ENCODE data around the gene RBM8A. TPM values are rescaled to one million over a fixed set of nuclear protein-coding genes. Genes with fewer than 3 reads are reported as not detected.

The RBM8A gene
- total RNA-seq, 1 experiment from 2014 or later: 261 TPM

DNA sequence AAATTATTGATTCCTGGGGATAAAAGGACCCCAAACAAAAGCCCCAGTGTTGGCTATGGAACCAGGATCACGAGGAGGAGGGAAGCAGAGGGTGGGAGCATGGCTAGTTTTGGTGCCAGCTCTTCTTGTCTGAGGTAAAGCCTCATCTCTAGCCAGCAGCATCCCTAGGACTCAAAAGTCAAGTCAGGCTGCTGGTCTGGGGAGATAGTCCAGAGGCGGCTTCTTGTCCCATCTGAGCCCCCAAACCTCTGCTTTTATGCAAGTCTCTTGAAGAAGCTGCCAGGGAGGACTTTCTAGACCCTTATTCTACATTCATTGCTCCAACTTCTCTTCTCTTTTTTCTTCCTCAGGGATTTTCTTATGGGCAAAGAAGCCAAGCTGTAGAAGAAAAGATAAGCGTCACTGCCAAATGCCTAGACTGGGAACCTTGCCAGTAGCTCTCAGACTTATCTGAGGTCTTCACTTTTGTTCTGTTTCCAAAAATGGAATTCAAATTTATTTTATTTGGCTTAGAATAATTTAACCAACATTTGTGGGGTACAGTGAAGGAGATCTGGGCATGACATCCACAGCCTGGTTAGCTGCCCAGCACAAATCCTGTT is 34.7 kb downstream of the RBM8A start:
- in situ Hi-C loops (cut with HindIII; ENCODE audit: low pct_unique_long_range_greater_than_20kb, low sequenced_read_pairs): no loop called here
- DNase-seq (ENCODE audit: low read depth, low spot score): no peak

DNA sequence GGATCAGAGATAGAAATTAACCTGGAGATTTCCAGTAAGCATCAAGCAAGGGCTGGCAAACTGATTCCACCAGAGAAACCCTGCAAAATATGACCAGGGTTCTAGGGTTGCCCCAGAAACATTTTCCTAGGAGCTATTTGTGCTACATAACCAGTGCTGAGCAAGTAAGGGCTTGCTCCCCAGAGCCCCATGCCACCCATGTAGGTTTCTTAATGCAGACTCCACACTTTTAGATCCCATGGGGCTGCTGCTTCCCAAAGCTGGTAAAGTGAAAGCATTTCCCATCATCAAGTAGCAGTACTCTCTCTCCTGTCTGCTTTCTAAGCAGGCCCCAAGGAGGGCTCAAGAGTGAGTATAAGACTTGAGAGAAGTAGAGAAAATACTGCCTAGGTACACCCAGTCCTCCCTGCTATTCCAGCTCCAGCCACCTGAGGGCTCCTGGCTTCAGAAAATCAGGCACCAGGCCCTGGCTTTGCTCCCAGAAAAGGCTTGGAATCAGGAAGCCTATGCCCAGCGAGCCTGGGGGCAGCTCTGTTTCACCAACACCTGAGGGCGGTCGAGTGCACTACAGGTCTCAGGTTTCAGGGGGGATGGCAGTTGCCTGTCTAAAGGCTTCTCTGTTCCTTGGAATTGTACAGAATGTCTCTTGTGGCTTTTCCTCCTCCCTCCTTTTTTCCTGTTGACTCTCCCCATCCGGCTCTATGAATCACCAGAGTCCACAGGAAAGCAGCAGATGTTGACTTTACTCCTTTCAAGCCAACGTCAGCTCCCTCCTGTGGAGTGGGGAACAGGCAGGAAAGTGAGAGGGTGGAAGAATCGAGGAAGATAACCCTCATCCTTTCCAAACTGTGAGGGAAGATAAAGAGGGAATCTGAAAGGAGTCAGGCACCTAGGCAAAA is 35.4 kb downstream of the RBM8A start:
- DNase-seq (ENCODE audit: low read depth, low spot score): peak; percentile 100
- in situ Hi-C loops (cut with HindIII; ENCODE audit: low pct_unique_long_range_greater_than_20kb, low sequenced_read_pairs): no loop called here

DNA sequence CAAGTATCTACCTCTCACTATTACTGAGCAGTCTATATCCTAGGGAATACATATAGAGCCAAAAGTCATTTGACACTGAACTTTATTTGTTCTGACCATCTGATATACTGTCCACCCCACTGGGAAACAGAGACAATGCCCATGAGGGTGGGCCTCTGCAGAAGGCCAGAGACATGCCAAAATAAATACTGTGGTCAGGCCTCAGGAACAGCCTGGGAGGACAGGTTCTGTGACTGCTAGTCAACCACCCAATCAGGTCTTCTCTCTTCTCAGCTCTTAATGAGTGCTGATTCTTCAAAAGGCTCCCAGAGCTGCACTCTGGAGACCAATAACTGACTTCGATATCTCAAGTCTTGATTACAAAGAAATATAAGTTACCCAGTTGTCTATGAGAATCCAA is 36.1 kb downstream of the RBM8A start:
- in situ Hi-C loops (cut with HindIII; ENCODE audit: low pct_unique_long_range_greater_than_20kb, low sequenced_read_pairs): no loop called here
- DNase-seq (ENCODE audit: low read depth, low spot score): peak; percentile 28

DNA sequence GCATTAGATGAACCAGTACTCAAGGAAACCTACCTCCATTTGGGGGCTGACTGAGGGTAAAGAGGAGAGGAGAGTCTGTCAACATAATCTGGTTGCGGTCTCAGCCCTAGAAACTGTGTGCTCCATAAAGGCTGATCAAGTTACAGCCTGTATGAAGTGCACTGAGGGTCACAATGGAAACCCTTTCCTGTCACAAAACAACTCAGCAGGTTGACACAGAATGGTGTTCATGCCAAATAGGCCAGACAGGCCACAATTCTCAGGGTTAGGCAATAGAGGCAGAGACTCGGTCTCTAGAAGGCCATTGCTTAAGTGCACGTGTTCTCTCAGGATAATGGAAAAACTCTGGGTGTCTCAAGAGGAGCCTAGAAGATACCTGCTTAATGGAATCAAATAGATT is 37.6 kb downstream of the RBM8A start:
- no peak for DNase-seq (ENCODE audit: low read depth, low spot score)
- in situ Hi-C loops (cut with HindIII; ENCODE audit: low pct_unique_long_range_greater_than_20kb, low sequenced_read_pairs): no loop called here

DNA sequence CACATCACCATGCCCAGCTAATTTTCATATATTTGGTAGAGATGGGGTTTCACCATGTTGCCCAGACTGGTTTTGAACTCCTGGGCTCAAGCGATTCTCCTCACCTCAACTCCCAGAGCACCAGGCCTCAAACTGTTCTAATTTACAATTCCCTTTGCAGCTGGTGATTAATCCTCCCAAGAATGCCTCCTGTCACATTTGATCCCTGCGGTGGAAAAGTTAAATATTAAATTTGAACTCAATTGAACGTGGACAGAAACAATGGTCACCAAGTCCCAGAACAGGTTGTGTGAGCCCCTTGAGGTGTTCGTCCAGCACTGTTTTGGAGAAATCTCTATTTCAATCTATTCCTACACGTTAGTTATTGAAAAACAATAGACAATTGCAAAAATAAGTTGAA is 39.7 kb downstream of the RBM8A start:
- in situ Hi-C loops (cut with HindIII; ENCODE audit: low pct_unique_long_range_greater_than_20kb, low sequenced_read_pairs): no loop called here
- DNase-seq (ENCODE audit: low read depth, low spot score): no peak

DNA sequence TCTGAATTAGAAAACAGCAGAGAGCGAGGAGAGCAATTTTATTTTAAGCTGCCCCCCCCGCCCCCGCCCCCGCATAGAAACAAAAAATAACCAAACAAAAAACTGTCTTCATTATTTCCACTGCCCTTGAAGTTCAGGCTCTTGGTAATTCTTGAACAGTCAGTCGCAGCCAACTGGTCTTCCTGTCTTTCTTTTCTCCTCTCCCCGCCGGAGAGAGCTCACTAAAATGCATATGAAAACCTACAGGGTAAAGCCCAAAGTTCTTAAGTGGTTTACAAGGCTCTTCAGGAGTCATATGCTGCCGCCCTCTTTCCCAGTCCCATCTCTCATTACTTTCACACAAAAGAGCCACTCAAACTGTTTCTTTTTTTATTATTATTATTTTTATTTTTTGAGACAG is 40.5 kb downstream of the RBM8A start:
- in situ Hi-C loops (cut with HindIII; ENCODE audit: low pct_unique_long_range_greater_than_20kb, low sequenced_read_pairs): no loop called here
- no peak for DNase-seq (ENCODE audit: low read depth, low spot score)

DNA sequence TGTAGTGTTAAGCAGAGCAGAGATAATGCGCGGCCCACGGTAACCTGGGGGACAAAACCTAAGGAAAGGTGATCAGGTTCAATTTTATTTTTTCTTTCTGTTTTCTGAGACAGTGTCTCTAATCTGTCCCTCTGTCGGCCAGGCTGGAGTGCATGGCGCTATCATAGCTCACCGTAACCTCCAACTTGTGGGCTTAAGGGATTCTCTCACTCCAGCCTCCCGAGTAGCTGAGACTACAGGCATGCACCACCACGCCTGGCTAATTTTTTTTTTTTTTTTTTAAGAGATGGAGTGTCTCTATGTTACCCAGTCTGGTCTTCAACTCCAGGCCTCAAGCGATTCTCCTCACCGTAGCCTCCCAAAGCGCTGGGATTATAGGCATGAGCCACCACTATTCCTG is 40.9 kb downstream of the RBM8A start:
- in situ Hi-C loops (cut with HindIII; ENCODE audit: low pct_unique_long_range_greater_than_20kb, low sequenced_read_pairs): no loop called here

DNA sequence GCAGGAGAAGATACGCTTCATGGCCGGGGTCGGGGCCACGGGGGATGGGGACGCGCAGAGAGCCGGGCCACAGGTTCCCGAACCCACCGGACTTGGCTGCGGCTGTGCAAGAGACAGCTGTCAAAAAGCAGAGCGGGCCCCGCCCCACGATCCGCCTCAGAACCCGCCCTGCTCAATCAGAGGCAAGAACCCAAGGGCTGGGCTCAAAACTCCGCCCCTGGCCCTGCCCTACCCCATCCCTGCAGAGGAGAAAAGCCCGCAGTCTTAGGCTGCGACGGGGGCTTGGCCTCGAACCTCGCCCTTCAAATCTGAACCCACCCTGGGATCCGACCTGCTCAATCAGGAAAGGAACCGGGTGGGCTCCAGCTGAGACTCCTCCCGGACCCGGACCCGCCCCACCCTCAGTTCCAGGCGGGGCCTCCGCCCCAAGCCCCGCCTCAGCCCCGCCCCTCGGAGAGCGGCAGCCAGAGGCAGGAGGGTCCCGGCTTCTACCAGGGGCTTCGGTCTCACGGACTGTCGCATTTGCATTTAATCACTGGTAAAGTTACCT is 41.5 kb downstream of the RBM8A start, which contains the start of gene ANKRD35:
Gene ANKRD35 (minus strand): TSS at position 129 of the 550 bp plus-strand sequence. CDS start 108 bp downstream, at position 21.
- in situ Hi-C loops (cut with HindIII; ENCODE audit: low pct_unique_long_range_greater_than_20kb, low sequenced_read_pairs): no loop called here

More for the DNA sequence above, 40.9 kb downstream of the RBM8A start:
- DNase-seq (ENCODE audit: low read depth, low spot score): no peak

DNA sequence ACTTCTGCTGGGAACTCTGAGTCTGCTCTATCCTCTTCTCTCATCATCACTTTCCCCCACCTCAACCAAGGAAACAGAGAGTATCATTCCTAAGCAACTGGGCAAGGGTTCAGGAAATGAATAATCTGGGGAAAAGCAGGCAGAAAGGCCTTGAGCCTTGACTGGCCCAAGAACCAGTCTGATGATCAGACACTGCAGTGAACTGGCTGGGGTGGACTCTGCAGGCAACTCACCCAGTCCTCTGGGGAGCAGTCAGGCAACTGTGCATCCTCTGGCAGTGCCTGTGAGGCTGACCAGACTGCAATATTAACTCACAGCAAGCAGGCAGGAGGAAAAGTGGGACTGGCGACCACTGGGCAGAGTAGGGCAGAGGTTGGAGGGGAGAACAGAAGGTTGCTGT is 42.6 kb downstream of the RBM8A start:
- in situ Hi-C loops (cut with HindIII; ENCODE audit: low pct_unique_long_range_greater_than_20kb, low sequenced_read_pairs): no loop called here
- DNase-seq (ENCODE audit: low read depth, low spot score): no peak

More for the DNA sequence above, 41.5 kb downstream of the RBM8A start, which contains the start of gene ANKRD35:
- DNase-seq (ENCODE audit: low read depth, low spot score): peak; percentile 86

DNA sequence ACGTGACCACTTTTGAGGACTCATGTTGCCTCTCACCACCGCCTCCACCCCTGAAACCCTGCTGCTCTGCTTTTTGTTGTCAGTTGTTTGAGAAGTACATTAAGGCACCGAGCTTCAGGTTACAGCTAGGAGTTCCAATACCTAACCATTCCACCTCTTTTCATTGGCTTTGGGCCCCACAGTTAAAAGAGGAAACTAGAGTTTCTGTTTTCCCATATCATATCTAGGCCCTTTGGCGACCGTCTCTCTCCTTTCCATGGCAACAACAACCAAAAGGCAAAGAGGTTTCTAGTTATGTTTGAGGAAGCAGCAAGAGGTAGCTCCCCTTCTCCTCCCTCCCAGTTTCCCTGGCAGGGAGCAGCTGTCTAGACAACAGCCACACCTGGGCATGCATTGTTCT is 47.5 kb downstream of the RBM8A start:
- no peak for DNase-seq (ENCODE audit: low read depth, low spot score)
- in situ Hi-C loops (cut with HindIII; ENCODE audit: low pct_unique_long_range_greater_than_20kb, low sequenced_read_pairs): no loop called here

DNA sequence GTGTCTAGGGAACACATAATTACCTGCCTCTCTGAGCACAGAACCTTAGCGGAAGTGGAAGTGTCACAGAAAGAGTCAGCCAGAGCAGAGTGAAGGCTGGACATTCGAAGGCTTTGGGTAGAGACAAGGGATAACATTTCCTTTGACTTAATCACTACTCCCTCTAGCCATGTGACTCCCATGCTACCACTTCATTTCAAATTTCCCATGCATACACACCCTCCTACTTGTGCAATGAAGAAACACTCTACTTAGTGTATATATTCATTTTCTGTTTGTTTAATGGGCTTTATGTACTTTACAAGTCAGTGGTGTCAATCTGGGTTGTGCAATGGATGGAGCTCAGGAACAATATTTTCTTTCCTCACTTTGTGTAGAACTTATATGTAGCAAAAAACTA is 48.6 kb downstream of the RBM8A start:
- no peak for DNase-seq (ENCODE audit: low read depth, low spot score)
- in situ Hi-C loops (cut with HindIII; ENCODE audit: low pct_unique_long_range_greater_than_20kb, low sequenced_read_pairs): no loop called here

DNA sequence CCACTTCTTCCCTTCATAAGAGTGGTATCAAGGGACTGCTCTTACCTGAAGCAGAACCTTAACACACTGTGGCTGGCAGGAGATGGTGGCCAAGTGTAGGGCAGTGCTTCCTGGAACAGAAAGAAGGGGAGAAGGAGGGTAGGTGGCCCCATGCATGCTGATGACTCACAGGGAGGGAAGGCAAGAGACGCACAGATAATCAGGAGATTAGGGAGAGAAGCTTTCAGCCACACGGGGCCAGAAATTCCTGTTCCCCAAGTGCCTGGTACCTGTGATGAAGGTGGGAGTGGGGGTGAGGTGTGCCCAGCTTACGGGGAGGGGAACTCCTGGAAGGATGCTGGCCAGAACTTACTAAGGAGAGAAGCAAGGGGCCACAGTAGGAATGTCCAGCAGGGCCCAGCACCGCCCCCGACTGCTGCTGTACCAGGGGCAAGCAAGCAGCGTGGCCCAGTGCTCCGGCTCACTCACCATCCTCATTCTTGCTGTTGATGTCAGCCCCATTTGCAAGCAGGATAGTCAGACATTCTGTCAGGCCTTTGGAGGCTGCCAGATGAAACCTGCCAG is 49.3 kb downstream of the RBM8A start:
- in situ Hi-C loops (cut with HindIII; ENCODE audit: low pct_unique_long_range_greater_than_20kb, low sequenced_read_pairs): no loop called here
- no peak for DNase-seq (ENCODE audit: low read depth, low spot score)

DNA sequence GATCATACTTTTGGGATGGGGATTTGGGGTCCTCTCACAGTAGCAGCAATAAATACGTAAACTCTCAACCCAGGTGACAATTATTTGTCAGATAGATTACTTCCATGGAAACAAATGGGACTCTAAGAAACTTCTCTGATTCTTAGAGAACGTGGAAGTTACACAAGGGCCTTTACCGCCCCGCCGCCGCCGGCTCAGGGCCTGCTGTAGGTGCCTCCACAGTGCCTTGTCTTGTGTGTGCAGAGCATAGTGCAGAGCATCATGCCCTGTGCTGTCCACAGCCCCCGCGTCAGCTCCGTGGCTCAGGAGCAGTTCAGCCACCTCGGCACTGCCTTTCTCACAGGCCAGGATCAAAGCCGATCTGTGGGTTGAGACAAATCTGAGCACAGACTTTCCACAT is 52.6 kb downstream of the RBM8A start:
- no peak for DNase-seq (ENCODE audit: low read depth, low spot score)
- in situ Hi-C loops (cut with HindIII; ENCODE audit: low pct_unique_long_range_greater_than_20kb, low sequenced_read_pairs): no loop called here

DNA sequence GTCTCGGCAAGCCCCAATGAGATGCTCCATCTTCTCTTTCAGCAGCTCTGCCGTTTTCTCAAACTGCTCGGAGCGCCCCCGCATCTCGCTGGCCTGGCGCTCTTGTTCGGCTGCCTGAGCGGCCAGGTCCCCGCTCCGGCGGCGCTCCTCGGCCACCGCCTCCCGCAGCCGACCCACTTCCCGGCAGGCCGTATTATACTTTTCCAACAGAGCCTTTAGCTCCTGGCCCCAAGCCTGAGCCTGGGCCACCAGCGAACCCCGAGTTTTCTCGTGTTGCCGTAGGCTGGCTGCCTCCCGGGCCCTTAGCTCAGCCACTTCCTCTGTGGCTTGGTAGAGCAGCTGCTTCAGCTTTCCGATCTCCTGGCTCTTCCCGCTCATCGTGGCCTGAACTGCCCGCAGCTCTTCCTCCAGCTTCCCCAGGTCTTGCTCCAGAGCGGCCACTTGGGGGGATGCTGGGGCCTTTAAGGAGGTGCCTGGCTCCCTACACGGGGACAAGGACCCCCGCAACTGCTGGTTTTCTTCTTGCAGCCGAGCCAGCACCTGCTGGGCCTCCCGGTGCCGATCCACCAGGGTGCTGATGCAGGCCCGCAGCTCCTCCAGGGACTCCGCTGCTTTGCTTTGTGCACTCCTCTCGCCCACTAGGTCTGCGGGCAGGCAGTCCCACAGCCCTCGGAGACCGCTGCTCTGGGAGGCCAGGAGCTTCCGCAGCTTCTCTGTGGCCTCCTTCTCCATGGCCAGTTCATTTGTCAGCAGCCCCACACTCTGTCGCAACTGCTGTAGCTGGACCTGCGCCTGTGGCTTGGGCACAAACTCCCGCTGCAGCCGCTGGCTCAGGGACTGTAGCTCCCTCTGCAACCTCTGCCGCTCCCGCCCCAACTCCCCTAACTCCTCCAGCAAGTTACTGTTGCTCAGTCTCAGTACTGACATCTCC is 55.0 kb downstream of the RBM8A start:
- in situ Hi-C loops (cut with HindIII; ENCODE audit: low pct_unique_long_range_greater_than_20kb, low sequenced_read_pairs): no loop called here
- DNase-seq (ENCODE audit: low read depth, low spot score): no peak

All from SK-MEL-5 (cell line).